HG03039 (cell line): ENCODE data around the gene CACNA1D.

ENCODE experiments used
- ATAC-seq: cut with Tn5 transposase; IDR thresholded peaks from one replicate; pipeline ENCODE4 v1.9.1; 2021; ENCODE audit warnings: mild to moderate bottlenecking, moderate library complexity; ENCODE audit not compliant: unreplicated experiment

Gene CACNA1D

GRCh38 chr3:53680028-53680427 is 185.6 kb downstream of the CACNA1D start:
- ATAC-seq: no peak

DNA sequence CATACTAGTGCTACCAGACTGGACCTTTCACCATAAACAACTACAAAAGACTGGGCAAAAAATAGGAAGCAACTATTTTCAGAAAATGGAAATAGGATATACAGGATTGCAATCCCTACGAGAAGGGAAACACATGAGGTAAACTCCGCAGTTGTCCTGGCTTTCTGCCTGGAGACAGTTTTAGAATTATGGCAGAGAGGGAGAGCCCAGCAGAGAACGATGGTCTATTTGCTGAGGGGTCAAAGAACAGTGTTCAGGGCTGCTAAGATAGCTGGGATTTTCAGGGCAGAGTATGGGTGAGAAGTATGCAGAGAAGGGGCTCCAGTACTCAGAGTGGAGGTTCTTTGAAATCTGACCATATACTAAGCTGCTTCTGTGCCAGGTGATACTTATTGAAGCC is 188.4 kb downstream of the CACNA1D start:
- ATAC-seq: no peak

GRCh38 chr3:53688066-53688465 is 193.7 kb downstream of the CACNA1D start:
- no peak for ATAC-seq

DNA sequence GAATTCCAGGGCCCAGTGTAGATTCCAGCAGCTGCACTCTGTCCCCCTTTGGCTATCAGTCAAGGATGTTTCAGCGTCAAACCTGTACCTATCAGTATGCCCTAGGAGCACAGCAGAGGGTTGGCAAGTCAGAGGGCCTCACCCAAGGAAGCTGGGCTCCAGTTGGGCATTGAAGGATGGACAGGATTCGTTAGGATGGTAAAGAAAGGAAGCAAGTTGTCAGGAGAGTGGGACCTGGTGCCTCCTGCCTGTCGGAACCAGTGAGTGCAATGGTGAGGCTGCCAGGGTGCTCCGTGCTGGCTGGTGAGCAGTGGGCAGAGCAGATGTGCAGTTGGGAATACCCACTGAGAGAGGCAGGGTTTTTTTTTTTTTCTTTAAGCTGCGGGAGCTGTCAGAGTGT is 194.6 kb downstream of the CACNA1D start:
- no peak for ATAC-seq

DNA sequence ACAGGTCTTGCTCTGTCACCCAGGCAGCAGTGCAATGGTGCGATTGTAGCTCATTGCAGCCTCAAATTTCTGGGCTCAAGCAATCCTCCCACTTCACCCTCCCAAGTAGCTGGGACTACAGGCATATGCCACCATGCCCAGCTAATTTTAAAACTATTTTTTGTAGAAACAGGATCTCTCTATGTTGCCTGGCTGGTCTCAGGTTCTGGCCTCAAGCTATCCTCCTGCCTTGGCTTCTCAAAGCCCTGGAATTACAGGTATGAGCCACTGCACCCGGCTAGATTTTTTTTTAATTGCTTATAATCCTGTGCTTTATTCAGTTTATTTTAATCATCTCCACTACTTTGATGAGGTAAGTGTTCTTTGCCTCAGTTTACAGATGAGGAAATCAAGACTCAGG is 195.3 kb downstream of the CACNA1D start:
- no peak for ATAC-seq

DNA sequence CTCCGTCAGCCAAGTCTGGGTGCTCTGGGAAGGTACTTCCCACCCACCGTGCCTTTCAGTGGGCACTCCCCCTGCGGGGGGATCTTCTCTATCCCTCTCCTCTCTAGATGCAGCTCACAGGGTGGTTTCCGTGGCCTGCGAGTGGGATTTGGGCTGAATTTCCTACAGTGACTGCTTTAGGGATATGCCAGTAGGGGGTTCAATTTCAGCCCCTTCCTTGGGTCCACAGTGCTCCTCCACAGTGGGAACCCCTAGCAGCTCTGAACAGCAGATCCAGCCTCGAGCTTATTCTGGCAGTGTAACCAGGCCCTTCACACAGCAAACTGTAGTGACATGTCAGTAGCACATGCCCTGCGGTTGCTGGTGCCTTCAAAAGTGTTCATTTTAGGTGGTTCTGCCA is 196.1 kb downstream of the CACNA1D start:
- no peak for ATAC-seq

DNA sequence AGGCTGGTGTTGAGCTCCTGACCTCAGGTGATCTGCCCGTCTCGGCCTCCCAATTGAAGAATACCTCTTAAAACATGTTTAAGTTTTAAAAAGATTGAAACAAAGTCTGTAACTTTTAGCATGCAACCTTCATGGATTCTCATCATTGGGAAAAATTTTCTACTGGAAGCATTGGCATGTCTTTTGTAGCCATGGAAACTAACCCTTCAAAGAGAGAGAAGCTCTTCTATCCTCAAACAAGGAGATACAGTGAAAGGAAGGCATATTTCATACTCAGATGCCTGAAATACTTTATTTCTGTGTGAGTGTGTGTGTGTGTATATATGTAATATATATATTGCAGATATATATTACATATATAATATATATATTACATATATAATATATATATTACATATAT is 196.9 kb downstream of the CACNA1D start:
- ATAC-seq: no peak

- ATAC-seq: no peak
Observed at GRCh38 chr3:53691885-53692284, 197.5 kb downstream of the CACNA1D start.

DNA sequence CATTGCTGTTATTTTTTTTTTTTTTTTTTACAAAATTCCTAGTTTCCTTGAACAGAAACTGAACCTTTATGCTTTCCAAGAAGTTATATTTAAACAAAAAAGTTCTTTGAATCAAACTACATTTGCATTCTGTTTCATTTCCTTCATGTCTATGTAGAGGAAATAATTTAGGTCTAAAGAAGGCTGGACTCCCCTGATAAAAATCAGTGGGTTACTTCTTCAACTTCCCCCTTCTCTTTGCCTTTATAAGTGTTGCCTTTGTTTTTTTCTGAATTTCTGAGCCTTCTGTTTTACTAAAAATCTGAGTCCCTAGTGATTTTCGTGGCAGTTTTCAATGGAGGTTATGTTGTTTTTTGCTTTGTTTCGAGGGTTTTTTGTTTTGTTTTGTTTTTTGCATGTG is 199.0 kb downstream of the CACNA1D start:
- ATAC-seq: no peak

GRCh38 chr3:53694046-53694445 is 199.6 kb downstream of the CACNA1D start:
- ATAC-seq: no peak

GRCh38 chr3:53694666-53695323 is 200.4 kb downstream of the CACNA1D start:
- no peak for ATAC-seq

GRCh38 chr3:53695324-53695690 is 200.9 kb downstream of the CACNA1D start:
- no peak for ATAC-seq

- ATAC-seq: no peak
Observed at GRCh38 chr3:53696401-53697172, 202.2 kb downstream of the CACNA1D start.

- no peak for ATAC-seq
Observed at GRCh38 chr3:53700441-53700840, 206.0 kb downstream of the CACNA1D start.

GRCh38 chr3:53702776-53703530 is 208.5 kb downstream of the CACNA1D start:
- ATAC-seq: no peak

DNA sequence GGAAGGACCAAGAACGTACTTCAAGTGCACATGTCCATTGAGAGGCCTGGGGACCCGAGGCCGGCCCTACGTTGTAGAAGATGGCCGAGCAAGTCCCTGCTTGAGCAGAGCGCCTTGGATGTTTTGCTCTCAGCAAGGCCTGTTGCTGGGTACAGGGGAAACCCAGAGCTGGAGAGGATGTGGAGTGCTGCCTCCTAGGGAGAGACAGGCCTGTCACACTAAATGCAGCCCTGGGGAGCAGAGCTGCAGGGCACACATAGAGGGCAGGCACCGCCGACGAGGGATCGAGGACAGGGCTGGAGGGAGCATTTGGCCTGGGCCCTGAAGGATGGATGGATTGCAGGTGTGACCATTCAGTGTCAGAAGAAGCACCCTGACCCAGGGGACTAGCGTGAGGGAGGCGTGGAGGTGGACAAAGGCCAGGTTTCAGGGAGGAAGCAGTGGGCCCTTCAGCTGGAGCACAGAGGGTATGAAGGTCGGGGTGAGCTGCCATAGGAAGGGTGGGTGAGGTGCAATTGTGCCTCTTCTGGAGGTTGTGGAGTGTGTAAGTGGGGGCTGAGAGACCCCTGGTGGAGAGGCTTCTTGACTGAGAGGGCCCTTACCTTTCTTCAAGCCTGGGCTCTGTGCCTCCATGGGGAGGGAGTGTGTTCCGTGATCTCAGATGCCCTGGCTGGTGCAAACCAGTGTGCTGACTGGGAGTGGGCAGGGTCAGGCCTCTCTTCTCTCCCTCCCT is 209.4 kb downstream of the CACNA1D start:
- no peak for ATAC-seq

DNA sequence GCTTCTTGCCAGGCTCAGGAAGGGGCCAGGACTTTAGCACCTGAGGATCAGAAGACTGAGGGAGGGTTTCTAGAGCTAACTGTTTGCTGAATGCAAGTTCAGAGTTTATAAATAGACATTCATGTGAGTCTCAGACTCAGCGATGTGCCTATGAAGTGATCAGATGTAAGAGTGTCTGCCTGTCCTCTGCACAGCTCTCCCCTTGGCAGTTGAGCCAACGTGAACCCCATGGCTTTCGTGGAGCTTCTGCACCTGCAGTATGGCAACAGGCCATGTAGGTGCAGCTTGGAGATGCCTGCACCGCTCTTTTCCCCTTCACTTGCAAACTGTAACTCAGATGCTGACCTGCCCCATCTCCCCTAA is 209.9 kb downstream of the CACNA1D start:
- ATAC-seq: no peak

DNA sequence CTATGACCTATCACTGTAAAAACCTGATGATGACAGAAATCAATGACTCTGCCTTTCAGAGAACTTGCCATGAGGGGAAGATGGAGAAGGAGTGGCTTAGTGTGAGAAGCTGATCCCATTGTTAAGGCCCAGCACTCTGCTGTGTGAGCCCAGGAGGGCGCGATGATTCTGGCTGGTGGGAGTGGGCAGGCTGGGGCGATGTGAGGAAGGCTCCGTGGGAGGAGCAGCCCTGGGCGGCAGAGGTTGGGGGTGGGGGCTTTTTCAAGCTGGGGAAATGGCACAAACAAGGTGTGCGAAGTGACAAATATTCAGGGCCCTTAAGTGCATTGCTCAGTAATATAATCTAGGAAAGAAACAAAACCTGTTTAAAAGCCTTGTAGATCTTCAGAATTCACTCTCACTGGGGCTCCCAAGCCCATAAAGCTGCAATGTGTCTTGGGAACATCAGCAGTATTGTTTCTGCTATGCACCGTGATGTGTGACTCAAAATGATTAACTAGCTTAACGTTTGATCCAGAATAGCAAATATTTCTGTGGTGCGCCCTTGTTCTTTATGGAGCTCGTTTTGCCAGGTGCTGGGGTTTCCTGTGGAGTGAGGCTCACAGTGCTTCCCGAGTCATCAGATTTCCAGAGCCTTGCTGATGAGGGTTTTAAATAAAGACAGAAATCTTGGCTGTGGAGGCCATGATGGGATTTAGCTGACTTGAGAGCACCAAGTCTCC is 210.8 kb downstream of the CACNA1D start:
- ATAC-seq: no peak

- no peak for ATAC-seq
Observed at GRCh38 chr3:53705774-53706173, 211.4 kb downstream of the CACNA1D start.

- no peak for ATAC-seq
Observed at GRCh38 chr3:53707222-53707621, 212.8 kb downstream of the CACNA1D start.
